HG03575 (cell line): ENCODE results near the gene OR2S2.
"Not testable (repeated sequence)": the region's sequence is repeated elsewhere in the genome, so short reads cannot be mapped to it uniquely, and the experiment has no call there.

ENCODE experiments used
- ATAC-seq: cut with Tn5 transposase; IDR thresholded peaks from one replicate; pipeline ENCODE4 v1.9.1; 2021; ENCODE audit not compliant: unreplicated experiment, insufficient number of reproducible peaks, low FRiP score; ENCODE audit errors: extremely low read depth

OR2S2 gene

DNA sequence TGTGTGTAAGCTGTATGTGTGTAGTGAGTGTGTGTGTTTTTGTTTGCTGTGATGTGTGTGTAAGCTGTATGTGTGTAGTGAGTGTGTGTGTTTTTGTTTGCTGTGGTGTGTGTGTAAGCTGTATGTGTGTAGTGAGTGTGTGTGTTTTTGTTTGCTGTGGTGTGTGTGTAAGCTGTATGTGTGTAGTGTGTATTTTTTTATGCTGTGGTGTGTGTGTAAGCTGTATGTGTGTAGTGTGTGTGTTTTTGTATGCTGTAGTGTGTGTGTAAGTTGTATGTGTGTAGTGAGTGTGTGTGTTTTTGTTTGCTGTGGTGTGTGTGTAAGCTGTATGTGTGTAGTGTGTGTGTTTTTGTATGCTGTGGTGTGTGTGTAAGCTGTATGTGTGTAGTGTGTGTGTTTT lies 44.5 kb downstream of the OR2S2 start:
- not testable (repeated sequence) for ATAC-seq

DNA sequence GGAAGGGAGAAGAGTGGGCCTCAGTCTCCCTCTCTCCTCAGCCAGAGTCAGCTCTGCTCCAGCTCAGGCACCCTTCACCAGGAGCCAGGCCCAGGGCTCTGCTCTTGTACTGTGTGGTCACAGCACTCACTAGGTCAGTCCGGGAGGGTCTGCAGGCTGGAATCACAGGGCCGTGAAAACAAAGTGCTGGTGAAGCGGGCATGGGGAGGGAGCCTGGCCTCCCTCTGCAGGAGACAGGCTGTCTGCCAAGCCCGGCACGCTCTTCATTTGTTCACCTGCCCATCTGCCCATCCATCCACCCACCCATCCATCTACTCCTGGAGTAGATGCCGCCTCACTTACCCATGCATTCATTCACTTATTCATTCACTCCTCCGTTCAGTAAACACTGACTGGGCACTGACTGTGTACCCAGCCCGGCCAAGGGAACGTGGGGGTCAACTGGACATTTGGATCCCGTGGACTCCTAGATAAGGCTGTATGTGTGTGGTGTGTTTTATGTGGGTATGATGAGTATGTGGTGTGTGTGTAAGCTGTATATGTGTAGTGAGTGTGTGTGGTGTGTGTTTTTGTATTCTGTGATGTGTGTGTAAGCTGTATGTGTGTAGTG lies 45.1 kb downstream of the OR2S2 start:
- ATAC-seq, result no peak

DNA sequence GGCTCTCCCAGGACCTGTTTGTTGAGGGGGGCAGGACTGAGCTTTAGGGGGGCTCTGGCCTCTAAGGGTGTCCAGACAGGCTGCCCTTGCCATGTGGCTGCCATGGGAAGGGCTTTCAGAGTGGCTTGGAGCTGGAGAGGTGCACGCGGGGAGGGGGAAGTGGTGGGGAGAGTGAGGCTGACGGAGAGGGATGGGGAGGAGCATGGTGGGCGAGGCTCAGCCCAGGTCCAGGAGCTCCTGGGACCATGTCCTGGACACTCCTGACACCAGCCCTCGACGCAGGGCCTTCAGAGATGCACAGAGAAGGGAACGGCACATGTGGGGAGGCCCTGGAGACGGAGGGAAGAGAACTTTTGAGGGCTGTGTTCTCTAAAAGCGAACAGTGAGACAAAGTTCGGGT lies 46.3 kb downstream of the OR2S2 start:
- ATAC-seq, result no peak

- ATAC-seq, result no peak
Measured at GRCh38 chr9:35910613-35911359, 47.2 kb downstream of the OR2S2 start.

DNA sequence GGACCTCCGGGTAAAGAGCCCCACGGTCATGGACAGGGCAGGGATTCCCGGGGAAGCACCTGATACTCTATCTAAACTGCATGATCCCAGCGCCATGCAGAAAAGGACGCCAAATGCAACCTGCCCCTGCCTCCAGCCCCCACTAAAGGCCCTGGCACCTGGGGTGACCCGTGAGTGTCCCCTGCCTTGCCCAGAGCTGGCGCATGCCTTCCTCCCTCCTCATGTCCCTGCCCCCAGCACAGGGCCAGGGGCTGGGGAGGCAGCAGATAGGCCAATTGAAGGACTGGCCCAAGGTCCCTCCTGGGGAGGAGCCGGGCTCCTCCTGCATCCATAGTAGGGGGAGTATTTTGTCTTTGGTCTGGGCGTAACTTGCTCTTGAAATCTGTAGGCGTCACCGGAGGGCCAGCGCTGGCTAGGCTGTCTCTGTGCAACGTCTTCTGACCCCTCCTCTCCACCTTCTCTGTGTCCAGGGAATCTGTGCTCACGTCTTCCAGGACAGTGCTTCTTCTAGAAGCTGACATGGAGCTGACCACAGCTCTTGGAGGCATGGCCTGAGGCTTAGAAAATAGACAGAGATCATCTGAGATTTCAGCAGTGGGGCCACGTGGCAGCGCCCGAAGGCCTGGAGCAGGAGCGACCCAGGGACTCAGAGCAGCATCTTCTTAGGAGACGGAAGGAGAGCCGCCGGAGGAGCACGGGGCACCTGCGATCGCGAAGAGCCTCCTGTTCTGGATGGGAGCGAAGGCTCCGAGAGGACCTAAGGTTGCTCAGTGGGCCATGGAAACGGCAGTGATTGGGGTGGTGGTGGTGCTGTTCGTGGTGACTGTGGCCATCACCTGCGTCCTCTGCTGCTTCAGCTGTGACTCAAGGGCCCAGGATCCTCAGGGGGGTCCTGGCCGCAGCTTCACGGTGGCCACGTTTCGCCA lies 48.0 kb downstream of the OR2S2 start:
- no peak for ATAC-seq

- no peak for ATAC-seq
Measured at GRCh38 chr9:35909274-35909673, 48.7 kb downstream of the OR2S2 start, which contains the start of gene SPAAR. Gene SPAAR (plus strand): TSS chr9:35909490. CDS start chr9:35910464, 974 bp downstream.

GRCh38 chr9:35908504-35909125 lies 49.3 kb downstream of the OR2S2 start:
- ATAC-seq, result no peak

- ATAC-seq, result no peak
Measured at GRCh38 chr9:35907711-35908503, 50.0 kb downstream of the OR2S2 start.
